HL-60/S4 (cell line): ENCODE results near the gene KIF26B.

Experiments
- in situ Hi-C: fragments of 300-500 bp; cut with MboI; formaldehyde crosslinking; loops from 2 replicates; pipeline ENCODE4 v1.14.3; 2022; ENCODE audit warnings: low sequenced_read_pairs

Gene KIF26B

DNA sequence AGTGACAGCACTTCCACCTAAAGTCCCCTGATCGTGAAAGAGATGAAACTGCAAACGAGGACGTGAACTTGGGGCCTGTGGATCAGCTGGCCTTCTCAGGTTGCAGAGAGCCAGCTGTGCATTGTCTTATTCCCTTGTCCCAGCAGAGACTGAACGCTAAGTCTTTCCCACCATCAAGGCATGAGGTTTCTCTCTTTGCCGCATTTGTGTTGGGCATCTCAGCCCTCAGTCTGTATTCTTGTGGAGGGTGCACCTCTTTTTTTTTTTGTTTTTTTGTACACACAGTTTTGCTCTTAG is 71.4 kb downstream of the KIF26B start:
- in situ Hi-C loops, result no loop called here

GRCh38 chr1:245229051-245229450 is 74.3 kb downstream of the KIF26B start:
- in situ Hi-C loops, result no loop called here

DNA sequence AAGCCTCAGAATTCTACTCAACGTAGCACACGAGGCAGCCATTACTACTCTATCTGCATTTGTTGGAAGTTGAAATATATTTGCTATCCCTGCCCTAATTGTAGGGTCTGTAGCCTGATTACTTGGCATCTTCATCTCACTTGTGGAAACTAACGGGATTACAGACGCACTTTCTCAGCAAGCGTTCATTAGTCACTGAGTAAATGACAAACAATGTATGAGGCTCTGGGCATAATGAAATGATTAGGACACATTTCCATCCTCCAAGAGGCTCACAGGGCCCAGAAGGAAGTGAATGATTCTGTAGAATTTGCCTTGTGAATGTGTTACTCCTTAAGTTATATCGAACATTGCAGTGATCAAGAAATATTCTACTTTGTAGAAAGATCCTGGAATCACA is 78.1 kb downstream of the KIF26B start:
- in situ Hi-C loops, result no loop called here

GRCh38 chr1:245234217-245235081 is 79.7 kb downstream of the KIF26B start:
- in situ Hi-C loops, result no loop called here

DNA sequence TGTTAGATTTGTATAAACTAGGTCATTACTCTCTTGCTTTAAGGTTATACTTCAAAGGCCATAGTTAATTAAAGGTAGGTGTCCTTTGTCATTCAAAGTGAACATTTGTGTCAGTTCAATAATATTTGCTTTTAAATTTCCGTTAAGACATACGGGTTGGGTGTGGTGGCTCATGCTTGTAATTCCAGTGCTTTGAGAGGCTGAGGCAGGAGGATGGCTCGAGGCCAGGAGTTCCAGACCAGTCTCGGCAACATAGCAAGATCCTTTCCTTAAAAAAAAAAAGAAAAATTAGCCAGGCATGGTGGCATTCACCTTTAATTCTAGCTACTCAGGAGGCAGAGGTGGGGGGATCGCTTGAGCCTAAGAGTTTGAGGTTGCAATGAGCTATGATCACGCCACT is 80.4 kb downstream of the KIF26B start:
- in situ Hi-C loops, result no loop called here

GRCh38 chr1:245240648-245241165 is 85.9 kb downstream of the KIF26B start:
- in situ Hi-C loops, result no loop called here

- in situ Hi-C loops, result no loop called here
Observed at GRCh38 chr1:245241526-245242130, 86.8 kb downstream of the KIF26B start.

- in situ Hi-C loops, result no loop called here
Observed at GRCh38 chr1:245242989-245243388, 88.2 kb downstream of the KIF26B start.

- in situ Hi-C loops, result no loop called here
Observed at GRCh38 chr1:245245021-245245667, 90.4 kb downstream of the KIF26B start.

- in situ Hi-C loops, result no loop called here
Observed at GRCh38 chr1:245246433-245246832, 91.6 kb downstream of the KIF26B start.

GRCh38 chr1:245247356-245247755 is 92.6 kb downstream of the KIF26B start:
- in situ Hi-C loops, result no loop called here

DNA sequence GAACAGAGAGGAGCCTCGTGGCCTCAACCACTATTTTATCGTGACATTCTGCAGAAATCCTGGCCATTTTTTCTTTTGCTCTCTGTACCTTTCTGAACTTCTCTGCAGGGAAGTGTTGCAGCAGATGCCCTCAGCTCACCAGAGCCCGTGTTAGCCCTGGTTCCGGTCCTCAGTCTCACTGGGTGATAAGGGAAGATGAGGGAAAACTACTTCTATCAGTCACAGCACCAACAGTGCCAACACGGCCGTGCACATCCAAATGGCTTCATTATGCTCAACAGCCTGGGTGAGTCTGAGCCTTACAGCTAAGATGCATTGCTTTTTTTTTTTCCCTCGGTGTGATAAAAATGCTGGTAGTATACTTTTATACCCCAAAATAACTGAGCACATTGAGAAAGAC is 93.0 kb downstream of the KIF26B start:
- in situ Hi-C loops, result no loop called here

DNA sequence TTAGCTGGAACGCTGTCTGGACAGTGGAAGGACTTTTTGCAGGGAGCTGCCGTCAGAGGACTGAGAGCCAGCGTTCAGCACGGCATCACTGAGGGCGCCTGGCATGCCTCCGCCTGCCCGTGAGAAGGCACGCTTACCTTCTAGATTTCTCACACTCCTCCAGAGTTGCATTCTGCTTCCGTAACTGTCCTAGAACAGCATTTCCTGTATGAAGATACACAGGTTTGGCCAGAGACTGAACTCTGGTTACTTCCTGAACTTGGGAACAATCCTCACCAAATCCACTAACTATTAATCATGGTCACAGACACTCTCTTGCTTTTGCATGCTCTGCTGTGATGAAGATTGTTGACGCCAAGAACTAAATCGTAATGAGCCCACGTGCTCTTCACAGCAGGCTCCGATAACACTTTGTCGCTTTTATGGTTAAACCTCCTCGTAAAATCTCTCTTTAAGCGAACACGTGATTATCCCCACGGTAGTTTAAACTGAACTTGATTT is 93.5 kb downstream of the KIF26B start:
- in situ Hi-C loops, result no loop called here

- in situ Hi-C loops, result no loop called here
Observed at GRCh38 chr1:245255783-245256182, 101.0 kb downstream of the KIF26B start.

- in situ Hi-C loops, result no loop called here
Observed at GRCh38 chr1:245256528-245256927, 101.7 kb downstream of the KIF26B start.

DNA sequence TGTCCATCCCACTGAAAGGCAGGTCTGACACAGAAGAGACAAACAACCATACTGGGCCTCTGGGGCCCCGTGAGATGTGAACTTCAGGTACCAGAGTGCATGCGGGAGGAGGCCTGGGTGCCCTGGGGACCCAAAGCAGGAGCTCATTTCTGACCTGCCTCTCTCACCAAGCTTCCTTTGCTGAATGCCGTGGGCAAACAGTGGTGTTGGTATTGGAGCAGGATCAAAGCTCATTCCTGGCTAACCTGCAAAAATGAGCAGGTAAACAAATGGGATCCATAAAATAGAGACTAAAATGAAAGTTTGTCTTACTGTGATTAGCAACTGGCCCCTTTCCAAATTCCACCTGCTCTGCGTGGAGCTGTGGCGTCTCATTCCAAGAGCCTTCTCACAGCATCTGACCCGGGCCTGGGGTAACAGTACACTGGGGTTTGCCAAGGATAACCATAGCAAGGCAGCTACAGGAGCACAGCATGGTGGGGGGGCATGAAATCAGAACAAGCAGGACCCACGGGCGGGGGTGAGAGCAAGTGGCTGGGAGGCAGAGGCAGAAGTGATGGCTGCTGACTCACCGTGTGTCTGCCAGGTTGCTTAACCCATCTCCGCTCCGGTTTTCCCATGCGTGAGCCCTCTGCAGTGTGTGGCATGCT is 103.6 kb downstream of the KIF26B start:
- in situ Hi-C loops, result no loop called here

DNA sequence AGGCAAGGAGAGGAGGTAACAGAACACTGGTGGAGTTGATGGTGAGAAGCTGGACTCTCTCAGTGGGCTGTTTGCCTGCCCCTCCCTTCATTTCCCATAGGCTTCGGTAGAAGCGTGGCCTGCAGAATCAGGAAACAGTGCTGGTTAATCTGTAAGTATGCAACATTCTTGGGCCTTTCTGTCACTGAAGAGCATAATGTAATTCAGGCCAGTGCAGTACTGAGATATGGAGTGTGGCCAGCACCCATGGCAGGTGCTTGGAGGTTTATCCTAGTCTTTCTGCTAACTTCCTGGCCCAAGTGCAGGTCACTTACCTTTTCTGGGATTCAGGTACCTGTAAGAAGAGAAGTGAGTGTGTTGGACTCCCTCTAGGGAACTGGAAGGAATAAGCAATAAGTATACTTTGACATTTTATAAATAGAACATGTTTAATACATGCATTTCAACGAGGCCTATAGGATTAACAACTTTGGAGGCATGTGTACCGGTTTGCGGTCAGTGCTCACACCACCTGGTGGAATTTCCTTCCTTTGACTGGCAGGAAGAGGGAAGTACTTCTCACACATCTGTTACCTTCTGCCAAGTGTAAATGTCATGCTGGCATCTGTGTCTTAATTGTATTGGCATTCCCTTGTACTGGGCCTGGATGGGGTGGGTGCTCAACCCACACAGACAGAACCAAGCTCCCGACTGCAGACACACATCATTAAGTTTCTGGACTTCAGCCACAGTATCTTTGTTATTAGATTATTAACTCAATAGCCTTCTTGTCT is 105.5 kb downstream of the KIF26B start:
- in situ Hi-C loops, result no loop called here

- in situ Hi-C loops, result no loop called here
Observed at GRCh38 chr1:245260883-245261282, 106.1 kb downstream of the KIF26B start.

GRCh38 chr1:245261786-245262185 is 107.0 kb downstream of the KIF26B start:
- in situ Hi-C loops, result no loop called here

DNA sequence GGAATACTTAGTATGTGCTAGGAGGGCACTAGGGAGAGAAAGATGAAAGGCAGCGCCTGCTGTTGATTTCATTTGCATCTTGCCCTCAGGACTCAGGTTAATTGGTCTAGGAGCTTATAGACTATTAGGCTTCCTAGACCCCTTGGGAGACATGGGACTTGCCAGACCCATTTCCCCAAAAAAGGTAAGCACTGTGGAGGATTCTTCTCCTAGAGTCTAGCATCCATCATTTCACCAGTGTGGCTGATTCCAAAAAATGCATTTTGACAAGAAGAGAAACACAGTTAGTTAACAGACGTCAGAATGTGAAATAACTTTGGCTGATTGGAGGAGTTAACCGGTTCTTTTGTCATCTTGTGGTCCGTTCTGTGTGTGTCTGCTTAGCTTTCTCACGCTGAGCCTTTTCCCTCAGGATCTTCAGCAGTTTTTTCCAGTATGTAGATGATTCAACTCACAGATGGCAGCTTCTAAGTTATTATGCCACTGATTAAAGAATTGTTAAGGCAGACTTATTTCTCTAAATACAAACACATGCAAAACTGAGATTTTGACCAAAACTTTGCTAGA is 108.8 kb downstream of the KIF26B start:
- in situ Hi-C loops, result no loop called here
